ENCODE measurements around the gene GSTM2.
"Not testable (repeated sequence)": the region's sequence is repeated elsewhere in the genome, so short reads cannot be mapped to it uniquely, and the experiment has no call there.

Gene GSTM2

GRCh38 chr1:109685399-109685798, 17.5 kb downstream of the GSTM2 start:
- DNase-seq, result not testable (repeated sequence)

DNA sequence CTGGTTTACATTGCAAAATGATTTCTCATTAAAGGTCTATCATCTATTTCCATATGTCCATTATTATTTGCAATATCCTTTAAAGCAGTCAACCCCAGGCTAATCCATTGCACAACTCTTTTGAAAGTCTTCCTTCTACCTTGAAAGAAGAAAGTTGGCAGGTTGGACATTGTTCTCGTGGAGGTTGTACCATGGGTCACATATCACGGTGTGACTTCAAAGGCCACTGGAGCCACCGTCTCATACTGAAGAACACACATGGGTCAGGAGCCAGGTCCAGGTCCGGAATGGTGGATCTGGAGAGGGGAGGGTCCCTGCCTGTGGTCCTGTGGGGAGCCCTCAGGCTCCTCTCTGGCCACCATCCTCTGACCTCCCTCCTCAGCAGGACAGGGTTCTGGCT, 18.0 kb downstream of the GSTM2 start:
- DNase-seq, result not testable (repeated sequence)

GRCh38 chr1:109687109-109687508, 19.3 kb downstream of the GSTM2 start:
- DNase-seq, result not testable (repeated sequence)

DNA sequence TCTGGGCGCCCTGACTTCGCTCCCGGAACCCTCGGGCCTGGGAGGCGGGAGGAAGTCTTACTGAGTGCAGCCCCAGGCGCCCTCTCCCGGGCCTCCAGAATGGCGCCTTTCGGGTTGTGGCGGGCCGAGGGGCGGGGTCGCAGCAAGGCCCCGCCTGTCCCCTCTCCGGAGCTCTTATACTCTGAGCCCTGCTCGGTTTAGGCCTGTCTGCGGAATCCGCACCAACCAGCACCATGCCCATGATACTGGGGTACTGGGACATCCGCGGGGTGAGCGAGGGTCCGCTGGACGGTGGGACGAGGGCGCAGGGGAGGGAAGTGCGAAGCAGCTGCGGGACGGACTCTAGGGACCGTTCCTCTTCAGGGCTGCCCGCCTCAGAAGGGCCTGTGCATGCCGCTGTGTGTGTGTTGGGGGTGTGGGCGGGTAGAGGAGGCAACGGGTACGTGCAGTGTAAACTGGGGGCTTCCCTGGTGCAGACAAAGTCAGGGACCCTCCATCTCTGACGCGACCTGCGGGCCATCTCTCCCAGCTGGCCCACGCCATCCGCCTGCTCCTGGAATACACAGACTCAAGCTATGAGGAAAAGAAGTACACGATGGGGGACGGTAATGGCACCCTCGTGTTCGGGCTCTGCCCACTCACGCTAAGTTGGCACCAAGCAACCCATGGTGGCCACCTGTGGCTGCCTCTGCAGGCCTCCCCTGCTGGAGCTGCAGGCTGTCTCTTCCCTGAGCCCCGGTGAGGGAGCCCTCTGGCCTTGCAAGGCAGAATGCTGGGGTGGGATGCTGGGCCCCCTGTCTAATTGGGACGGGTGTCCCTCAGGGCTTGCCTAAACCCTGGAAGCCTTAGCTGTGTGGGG, 20.0 kb downstream of the GSTM2 start, which contains the start of gene GSTM1:
TSS of gene GSTM1 (plus strand) at position 177 of the 859 bp plus-strand sequence. CDS start at position 234, 57 bp downstream.
- DNase-seq, result peak; percentile 70

- DNase-seq, result no peak
Observed at GRCh38 chr1:109689844-109690405, 22.1 kb downstream of the GSTM2 start.

DNA sequence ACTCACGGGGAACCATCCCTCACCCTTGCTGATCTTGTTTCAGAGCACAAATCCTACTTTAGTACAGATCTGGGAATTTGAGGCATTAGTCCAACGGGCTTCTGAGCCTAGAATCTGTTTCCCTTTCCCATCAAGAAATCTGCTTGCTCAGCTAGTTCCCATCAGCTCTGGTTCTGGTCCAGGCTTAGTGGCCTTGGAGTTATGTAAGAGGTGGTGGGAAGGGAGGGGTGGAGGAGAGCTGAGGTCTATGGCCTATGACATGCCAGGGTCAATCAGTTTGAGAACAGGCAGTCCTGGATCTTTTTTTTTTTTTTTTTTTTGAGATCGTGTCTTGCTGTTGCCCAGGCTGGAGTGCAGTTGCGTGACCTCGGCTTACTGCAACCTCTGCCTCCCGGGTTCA, 23.9 kb downstream of the GSTM2 start:
- DNase-seq, result no peak

GRCh38 chr1:109694400-109694799, 26.5 kb downstream of the GSTM2 start:
- DNase-seq, result not testable (repeated sequence)

DNA sequence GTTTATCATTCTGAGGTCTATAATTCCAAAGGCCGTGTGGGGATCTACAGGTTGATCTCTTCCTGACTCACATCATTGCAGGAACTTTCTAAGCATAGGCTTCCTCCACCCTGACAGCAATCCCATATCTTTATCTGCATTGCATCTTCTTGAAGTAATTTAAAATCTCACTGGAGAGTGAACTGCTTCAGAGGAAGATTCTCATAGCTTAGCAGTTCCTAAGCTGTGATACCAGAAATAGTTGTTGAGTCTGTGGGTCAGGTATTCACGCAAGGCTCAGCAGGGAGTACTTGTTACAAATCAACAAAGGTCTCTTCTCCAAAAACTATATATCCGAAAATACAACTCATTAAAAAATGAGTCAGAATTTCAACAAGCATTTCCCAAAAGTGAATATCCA, 27.3 kb downstream of the GSTM2 start:
- not testable (repeated sequence) for DNase-seq

DNA sequence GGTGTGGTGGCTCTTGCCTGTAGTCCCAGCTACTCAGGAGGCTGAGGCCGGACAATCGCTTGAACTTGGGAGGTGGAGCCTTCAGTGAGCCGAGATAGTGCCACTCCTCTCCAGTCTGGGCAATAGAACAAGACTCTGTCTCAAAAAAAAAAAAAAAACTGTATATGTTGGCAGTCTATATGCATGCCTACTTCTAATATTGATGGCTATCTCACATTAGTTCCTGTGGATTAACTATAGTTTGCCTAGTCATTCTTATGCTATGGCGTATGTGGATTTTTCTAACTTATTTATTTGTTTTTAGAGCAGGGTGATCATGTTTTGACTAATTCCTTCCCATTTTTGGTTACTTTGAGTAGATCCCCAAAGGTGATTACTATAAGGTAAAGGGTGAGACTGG, 29.2 kb downstream of the GSTM2 start:
- DNase-seq, result no peak

GRCh38 chr1:109697861-109698260, 30.0 kb downstream of the GSTM2 start:
- not testable (repeated sequence) for DNase-seq

DNA sequence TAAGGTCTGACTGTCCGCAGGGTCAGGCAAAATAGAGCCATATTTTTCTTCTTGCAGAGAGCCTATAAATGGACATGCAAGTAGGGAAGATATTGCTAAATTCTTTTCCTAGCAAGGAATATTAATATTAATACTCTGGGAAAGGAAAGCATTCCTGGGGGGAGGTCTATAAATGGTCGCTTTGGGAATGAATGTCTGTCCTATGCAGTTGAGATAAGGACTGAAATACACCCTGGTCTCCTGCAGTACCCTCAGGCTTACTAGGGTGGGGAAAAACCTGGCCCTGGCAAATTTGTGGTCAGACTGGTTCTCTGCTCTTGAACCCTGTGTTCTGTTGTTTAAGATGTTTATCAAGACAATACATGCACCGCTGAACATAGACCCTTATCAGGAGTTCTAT, 35.1 kb downstream of the GSTM2 start:
- not testable (repeated sequence) for DNase-seq

- no peak for DNase-seq
Observed at GRCh38 chr1:109704173-109704572, 36.3 kb downstream of the GSTM2 start.

- no peak for DNase-seq
Observed at GRCh38 chr1:109705411-109705810, 37.6 kb downstream of the GSTM2 start.

- DNase-seq, result not testable (repeated sequence)
Observed at GRCh38 chr1:109708949-109709348, 41.1 kb downstream of the GSTM2 start.

GRCh38 chr1:109709822-109710221, 42.0 kb downstream of the GSTM2 start:
- not testable (repeated sequence) for DNase-seq

DNA sequence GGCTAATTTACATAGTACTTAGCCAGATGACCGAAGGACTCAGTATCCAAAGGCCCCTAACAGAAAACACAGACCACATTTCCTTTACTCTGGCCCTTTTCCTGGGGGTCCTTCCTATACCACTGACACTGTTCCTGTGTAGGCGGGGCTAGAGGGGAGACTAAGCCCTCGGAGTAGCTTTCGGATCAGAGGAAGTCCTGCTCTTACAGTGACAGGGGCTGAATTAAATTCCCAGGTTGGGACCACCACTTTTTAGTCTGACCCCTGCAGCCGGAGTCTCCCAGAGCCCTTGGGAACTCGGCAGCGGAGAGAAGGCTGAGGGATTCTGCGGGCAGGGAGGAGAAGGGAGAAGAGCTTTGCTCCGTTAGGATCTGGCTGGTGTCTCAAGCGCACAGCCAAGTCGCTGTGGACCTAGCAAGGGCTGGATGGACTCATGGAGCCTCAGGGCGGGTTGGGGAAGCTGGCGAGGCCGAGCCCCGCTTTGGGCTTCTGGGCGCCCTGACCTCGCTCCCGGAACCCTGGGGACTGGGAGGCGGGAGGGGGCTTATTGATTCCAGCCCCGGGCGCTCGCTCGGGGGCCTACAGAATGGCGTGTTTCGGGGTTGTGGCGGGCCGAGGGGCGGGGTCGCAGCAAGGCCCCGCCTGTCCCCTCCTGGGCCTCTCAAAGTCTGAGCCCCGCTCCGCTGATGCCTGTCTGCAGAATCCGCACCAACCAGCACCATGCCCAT, 43.9 kb downstream of the GSTM2 start, which contains the start of gene GSTM5:
TSS of gene GSTM5 (plus strand) at position 659 of the 728 bp plus-strand sequence. CDS start at position 721, 62 bp downstream.
- DNase-seq, result not testable (repeated sequence)

DNA sequence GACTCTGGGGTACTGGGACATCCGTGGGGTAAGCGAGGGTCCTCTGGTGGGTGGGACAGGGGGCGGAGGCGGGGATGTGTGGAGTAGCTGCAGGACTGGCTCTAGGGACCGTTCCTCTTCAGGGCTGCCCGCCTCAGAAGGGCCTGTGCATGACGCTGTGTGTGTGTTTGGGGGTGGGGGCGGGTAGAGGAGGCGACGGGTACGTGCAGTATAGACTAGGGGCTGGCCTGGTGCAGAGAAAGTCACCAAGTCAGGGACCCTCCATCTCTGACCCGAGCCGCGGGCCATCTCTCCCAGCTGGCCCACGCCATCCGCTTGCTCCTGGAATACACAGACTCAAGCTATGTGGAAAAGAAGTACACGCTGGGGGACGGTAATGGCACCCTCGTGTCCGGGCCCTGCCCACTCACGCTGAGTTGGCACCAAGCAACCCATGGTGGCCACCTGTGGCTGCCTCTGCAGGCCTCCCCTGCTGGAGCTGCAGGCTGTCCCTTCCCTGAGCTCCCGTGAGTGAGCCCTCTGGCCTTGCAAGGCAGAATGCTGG, 44.5 kb downstream of the GSTM2 start:
- DNase-seq, result no peak

DNA sequence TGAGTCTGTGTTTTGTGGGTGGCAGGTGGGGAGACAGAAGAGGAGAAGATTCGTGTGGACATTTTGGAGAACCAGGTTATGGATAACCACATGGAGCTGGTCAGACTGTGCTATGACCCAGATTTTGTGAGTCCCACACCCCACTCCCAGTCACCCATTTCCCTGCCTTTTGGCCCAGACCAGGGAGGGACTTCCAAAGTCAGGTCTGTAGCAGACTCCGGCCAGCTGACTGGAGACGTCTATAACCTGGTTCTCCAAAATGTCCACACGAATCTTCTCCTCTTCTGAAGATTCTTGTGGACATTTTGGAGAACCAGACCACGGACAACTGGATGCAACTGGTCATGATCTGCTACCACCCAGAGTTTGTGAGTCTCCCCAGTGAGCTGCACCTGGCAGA, 45.8 kb downstream of the GSTM2 start:
- no peak for DNase-seq

- DNase-seq, result no peak
Observed at GRCh38 chr1:109714661-109715372, 47.0 kb downstream of the GSTM2 start.

GRCh38 chr1:109716121-109716520, 48.3 kb downstream of the GSTM2 start:
- no peak for DNase-seq

DNA sequence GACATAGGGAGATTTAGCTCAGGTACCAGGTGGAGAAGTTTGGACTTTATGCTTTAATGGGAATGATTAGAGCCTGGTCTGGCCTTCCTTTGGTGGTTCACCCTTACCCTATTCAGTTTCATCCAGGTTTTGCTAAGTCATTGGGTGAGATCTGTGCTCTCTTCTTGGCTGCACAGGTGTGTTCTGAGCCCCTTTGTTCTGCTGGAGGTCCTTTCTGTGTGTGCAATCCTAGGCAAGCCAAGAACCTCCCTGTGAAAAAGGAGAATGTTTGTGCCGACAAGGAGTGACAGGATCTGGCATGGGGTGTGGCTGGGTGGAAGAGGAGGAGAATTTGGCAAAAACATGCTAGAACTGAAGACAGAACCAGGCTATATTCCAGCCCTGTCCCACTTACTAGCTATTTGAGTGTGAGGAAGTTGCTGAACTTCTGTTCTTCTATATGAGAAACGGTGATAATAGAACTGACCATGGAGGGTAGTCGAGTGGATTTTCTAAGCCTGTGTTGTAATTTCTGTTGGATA, 48.8 kb downstream of the GSTM2 start:
- DNase-seq, result no peak

DNA sequence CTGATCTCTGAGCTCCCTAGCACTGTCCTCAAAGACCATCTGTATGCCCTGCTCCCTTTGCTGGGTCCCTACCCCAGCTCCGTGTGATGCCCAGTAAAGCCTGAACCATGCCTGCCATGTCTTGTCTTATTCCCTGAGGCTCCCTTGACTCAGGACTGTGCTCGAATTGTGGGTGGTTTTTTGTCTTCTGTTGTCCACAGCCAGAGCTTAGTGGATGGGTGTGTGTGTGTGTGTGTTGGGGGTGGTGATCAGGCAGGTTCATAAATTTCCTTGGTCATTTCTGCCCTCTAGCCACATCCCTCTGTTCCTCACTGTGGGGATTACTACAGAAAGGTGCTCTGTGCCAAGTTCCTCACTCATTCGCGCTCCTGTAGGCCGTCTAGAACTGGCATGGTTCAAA, 49.9 kb downstream of the GSTM2 start:
- DNase-seq, result no peak
